OCI-LY3 (cell line): Measurements from ENCODE around the gene PRMT2.

ENCODE experiments used
- CTCF ChIP-seq: fragments of 200-600, 300-600 bp; sonication (generic); IDR thresholded peaks from 2 replicates; pipeline ENCODE4 v1.5.1; 2014; ENCODE audit warnings: antibody characterized with exemption, low read length, low read depth
- EZH2phosphoT487 ChIP-seq: fragments of 200-600 bp; shearing (Covaris generic); IDR thresholded peaks from 2 replicates; pipeline ENCODE4 v1.6.1; 2018; ENCODE audit warnings: antibody characterized with exemption, mixed run types, low read depth

DNA sequence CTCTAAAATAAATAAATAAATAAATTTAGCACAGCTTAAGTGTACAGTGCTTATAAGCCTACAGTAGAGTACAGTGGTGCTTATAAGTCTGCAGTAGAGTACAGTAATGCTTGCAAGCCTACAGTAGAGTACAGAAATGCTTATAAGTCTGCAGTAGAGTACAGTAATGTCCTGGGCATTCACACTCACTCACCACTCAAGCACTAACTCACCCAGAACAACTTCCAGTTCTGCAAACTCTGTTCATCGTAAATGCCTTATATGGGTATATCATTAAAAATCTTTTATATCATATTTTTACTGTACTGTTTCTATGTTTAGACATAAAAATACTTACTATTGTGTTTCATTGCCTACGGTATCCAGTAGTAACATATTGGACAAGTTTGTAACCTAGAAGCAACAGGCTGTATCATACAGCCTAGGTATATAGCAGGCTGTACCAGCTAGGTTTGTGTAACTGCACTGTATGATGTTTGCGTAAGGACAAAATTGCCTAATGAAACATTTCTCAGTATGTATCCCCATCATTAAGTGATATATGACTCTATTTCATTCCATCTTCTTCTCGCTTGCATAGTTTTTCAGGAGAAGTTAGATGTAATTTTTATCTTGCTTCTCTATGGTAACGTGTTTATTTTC, 16.6 kb upstream of the PRMT2 start:
- TF ChIP-seq CTCF (no peak), EZH2phosphoT487 (no peak)
